ENCODE measurements around the gene KLRF1.

DNA sequence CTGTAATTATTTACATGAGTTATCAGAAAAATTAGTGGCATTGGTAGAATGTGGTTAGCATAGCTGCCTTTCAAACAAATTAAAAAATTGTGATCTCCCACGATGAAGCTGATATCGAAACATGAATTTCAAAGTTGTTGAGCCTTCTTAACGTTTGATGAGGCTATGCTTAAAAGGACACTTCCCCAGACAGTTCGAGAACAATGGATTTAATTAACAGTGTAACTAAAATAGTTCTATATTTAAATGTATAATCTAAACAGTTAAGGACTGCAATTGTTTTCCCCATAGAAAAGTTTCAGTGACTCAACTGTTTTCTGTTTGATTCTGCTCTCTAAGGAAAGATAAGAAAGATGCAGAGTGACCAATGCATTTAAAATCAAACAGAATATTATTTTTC, 40.2 kb downstream of the KLRF1 start:
- TF ChIP-seq, protein P1, sequence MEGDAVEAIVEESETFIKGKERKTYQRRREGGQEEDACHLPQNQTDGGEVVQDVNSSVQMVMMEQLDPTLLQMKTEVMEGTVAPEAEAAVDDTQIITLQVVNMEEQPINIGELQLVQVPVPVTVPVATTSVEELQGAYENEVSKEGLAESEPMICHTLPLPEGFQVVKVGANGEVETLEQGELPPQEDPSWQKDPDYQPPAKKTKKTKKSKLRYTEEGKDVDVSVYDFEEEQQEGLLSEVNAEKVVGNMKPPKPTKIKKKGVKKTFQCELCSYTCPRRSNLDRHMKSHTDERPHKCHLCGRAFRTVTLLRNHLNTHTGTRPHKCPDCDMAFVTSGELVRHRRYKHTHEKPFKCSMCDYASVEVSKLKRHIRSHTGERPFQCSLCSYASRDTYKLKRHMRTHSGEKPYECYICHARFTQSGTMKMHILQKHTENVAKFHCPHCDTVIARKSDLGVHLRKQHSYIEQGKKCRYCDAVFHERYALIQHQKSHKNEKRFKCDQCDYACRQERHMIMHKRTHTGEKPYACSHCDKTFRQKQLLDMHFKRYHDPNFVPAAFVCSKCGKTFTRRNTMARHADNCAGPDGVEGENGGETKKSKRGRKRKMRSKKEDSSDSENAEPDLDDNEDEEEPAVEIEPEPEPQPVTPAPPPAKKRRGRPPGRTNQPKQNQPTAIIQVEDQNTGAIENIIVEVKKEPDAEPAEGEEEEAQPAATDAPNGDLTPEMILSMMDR (IDR thresholded peaks at IDR 0.05), result no peak
- no peak for TF ChIP-seq POLR2A (IDR thresholded peaks at IDR 0.05)
